A549 (cell line): ENCODE data around the gene ABHD5. TPM values are rescaled to one million over a fixed set of nuclear protein-coding genes. Genes with fewer than 3 reads are reported as not detected.

Source experiments
- ATAC-seq, 2 experiments: fragments of 200-7000 bp in 1 of 2; fragments of >200 bp in 1 of 2; cut with Nextera tagmentation in 1 of 2; cut with Tn5 transposase in 1 of 2; 3 replicates each; pipeline versions ENCODE4 v1.8.0 to v1.9.1; 2018 to 2020; ENCODE audit warnings: mild to moderate bottlenecking in 1 of 2, moderate library complexity in 1 of 2
- CTCF ChIA-PET: fragments of 300-600 bp; sonication (Branson Sonifier 250); formaldehyde crosslinking; extraction: SDS; loops from one replicate; lab custom pipeline; 2021; ENCODE audit warnings: antibody characterized with exemption, inconsistent platforms; lab: Yijun Ruan, JAX
- POLR2A ChIA-PET: fragments of 350-600 bp; formaldehyde crosslinking; extraction: SDS; loops from one replicate; lab custom pipeline; 2021; ENCODE audit warnings: antibody characterized with exemption, inconsistent platforms; lab: Yijun Ruan, JAX
- DNase-seq, 2 experiments: peaks; one replicate each; pipeline versions ENCODE4 v3.0.0 to v3.0.0-alpha.2; 2011 to 2016; ENCODE audit warnings: low read depth in 1 of 2, low spot score in 1 of 2
- FAIRE-seq: peaks from 2 replicates; lab custom pipeline; 2011; peaks lifted over from hg19 to GRCh38; lab: Jason Lieb, UNC
- H3K27ac ChIP-seq, 2 experiments: fragments of >200 bp; sonication (Bioruptor Twin); formaldehyde crosslinking; 3 replicates each; pipeline ENCODE4 v1.5.1; 2016 to 2017
- H3K4me1 ChIP-seq: fragments of >200 bp; sonication (Bioruptor Twin); formaldehyde crosslinking; 3 replicates; pipeline ENCODE4 v1.6.1; 2016
- H3K4me2 ChIP-seq: fragments of >200 bp; sonication (Bioruptor Twin); formaldehyde crosslinking; 3 replicates; pipeline ENCODE4 v1.6.1; 2016
- H3K4me3 ChIP-seq: fragments of >200 bp; sonication (Bioruptor Twin); formaldehyde crosslinking; 3 replicates; pipeline ENCODE4 v1.5.1; 2016
- H3K9me3 ChIP-seq: fragments of >200 bp; sonication (Bioruptor Twin); formaldehyde crosslinking; 3 replicates; pipeline ENCODE4 v1.6.1; 2016
- CEBPB ChIP-seq, 2 experiments: fragments of >200 bp in 1 of 2; sonication (Bioruptor Twin) in 1 of 2; formaldehyde crosslinking in 1 of 2; IDR thresholded peaks; 2 replicates each; pipeline ENCODE4 v1.6.1; 2012 to 2016
- EHF ChIP-seq: fragments of 250-450 bp; sonication (Bioruptor Pico); IDR thresholded peaks from 2 replicates; pipeline ENCODE4 v1.5.0; 2020; ENCODE audit warnings: mild to moderate bottlenecking
- EHMT2 ChIP-seq: fragments of 200-600 bp; sonication (generic); IDR thresholded peaks from 2 replicates; pipeline ENCODE4 v1.6.1; 2016; ENCODE audit warnings: antibody characterized with exemption, low read depth, mild to moderate bottlenecking, moderate library complexity
- EP300 ChIP-seq, 2 experiments: fragments of >200 bp; sonication (Bioruptor Twin); formaldehyde crosslinking; IDR thresholded peaks; 2 replicates in 1 of 2; 3 replicates in 1 of 2; pipeline ENCODE4 v1.6.1; 2016 to 2017
- HDAC2 ChIP-seq: fragments of 200-600 bp; sonication (generic); IDR thresholded peaks from 2 replicates; pipeline ENCODE4 v1.6.1; 2016
- HOXA7 ChIP-seq: fragments of 250-450 bp; sonication (Bioruptor Pico); IDR thresholded peaks from 2 replicates; pipeline ENCODE4 v1.5.0; 2020; ENCODE audit warnings: mild to moderate bottlenecking, moderate library complexity
- HOXB5 ChIP-seq: fragments of 250-450 bp; sonication (Bioruptor Pico); IDR thresholded peaks from 2 replicates; pipeline ENCODE4 v1.5.0; 2020; ENCODE audit warnings: mild to moderate bottlenecking, moderate library complexity
- JUN ChIP-seq, 2 experiments: fragments of >200 bp; sonication (Bioruptor Twin); formaldehyde crosslinking; IDR thresholded peaks; 2 replicates in 1 of 2; 3 replicates in 1 of 2; pipeline ENCODE4 v1.6.1; 2016 to 2017
- KDM1A ChIP-seq: fragments of 200-600 bp; sonication (generic); IDR thresholded peaks from 2 replicates; pipeline ENCODE4 v1.6.1; 2016; ENCODE audit warnings: low read depth, mild to moderate bottlenecking
- KDM5A ChIP-seq: fragments of 200-600 bp; sonication (generic); IDR thresholded peaks from 2 replicates; pipeline ENCODE4 v1.6.1; 2016; ENCODE audit warnings: antibody characterized with exemption, mild to moderate bottlenecking
- MAZ ChIP-seq: fragments of 150-350 bp; IDR thresholded peaks from 2 replicates; pipeline ENCODE4 v1.6.1; 2014; ENCODE audit warnings: antibody characterized with exemption, low read depth, low read length, borderline replicate concordance
- NPAS2 ChIP-seq: fragments of 250-450 bp; sonication (Bioruptor Pico); IDR thresholded peaks from 2 replicates; pipeline ENCODE4 v1.8.0; 2022; ENCODE audit warnings: mild to moderate bottlenecking, moderate library complexity, borderline replicate concordance
- NR3C1 ChIP-seq: fragments of >200 bp; sonication (Bioruptor Twin); formaldehyde crosslinking; IDR thresholded peaks from 3 replicates; pipeline ENCODE4 v1.6.1; 2017
- RCOR1 ChIP-seq: fragments of 150-350 bp; IDR thresholded peaks from 2 replicates; pipeline ENCODE4 v1.6.1; 2014; ENCODE audit warnings: antibody characterized with exemption, low read length, low read depth
- TFCP2L1 ChIP-seq: fragments of 250-450 bp; sonication (Bioruptor Pico); IDR thresholded peaks from 2 replicates; pipeline ENCODE4 v1.5.0; 2021; ENCODE audit warnings: mild to moderate bottlenecking
- TP53 ChIP-seq: fragments of 250-450 bp; sonication (Bioruptor Pico); IDR thresholded peaks from 2 replicates; pipeline ENCODE4 v1.5.0; 2021; ENCODE audit warnings: mild to moderate bottlenecking, moderate library complexity
- ZNF302 ChIP-seq: fragments of 250-450 bp; sonication (Bioruptor Pico); IDR thresholded peaks from 2 replicates; pipeline ENCODE4 v1.9.0; 2021; ENCODE audit warnings: inconsistent platforms, mild to moderate bottlenecking, moderate library complexity
- ZSCAN20 ChIP-seq: fragments of 250-450 bp; sonication (Bioruptor Pico); IDR thresholded peaks from 2 replicates; pipeline ENCODE4 v1.8.0; 2022; ENCODE audit warnings: mild to moderate bottlenecking, moderate library complexity
- WGBS: methylation state at CpG from one replicate; pipeline ENCODE4 v1.1.6; 2017; ENCODE audit errors: missing lambda C conversion rate; 5-methylcytosine and 5-hydroxymethylcytosine counted together
- polyA plus RNA-seq, 4 experiments: library from polyadenylated mRNA; depleted of rRNA in 3 of 4; stranded (reverse); fragments of >200 nt; fragmentation: RNase III in 1 of 4; extraction: RNeasy Plus Mini Kit Qiagen cat#74134 plus additional on column Dnase treatment in 1 of 4; gene quantifications; 2 replicates in 3 of 4; 3 replicates in 1 of 4; pipeline ENCODE4 v1.2.3, GENCODE V29; 2011 to 2017
- TF ChIP-seq, protein P1 (sequence below): fragments of 250-450 bp; sonication (Bioruptor Pico); IDR thresholded peaks from 2 replicates; pipeline ENCODE4 v1.5.0; 2021; ENCODE audit warnings: mild to moderate bottlenecking, moderate library complexity, borderline replicate concordance
- TF ChIP-seq, protein P2 (sequence below): IDR thresholded peaks from 2 replicates; pipeline ENCODE4 v1.6.1; 2012
- TF ChIP-seq, protein P3 (sequence below): fragments of 450-650 bp; IDR thresholded peaks from 2 replicates; pipeline ENCODE4 v1.6.1; 2014; ENCODE audit warnings: antibody characterized with exemption
- TF ChIP-seq, protein P4 (sequence below): fragments of 150-350 bp; IDR thresholded peaks from 2 replicates; pipeline ENCODE4 v1.6.1; 2014; ENCODE audit warnings: low read depth, mild to moderate bottlenecking, low read length
- TF ChIP-seq, protein P5 (sequence below): fragments of >200 bp; sonication (Bioruptor Twin); formaldehyde crosslinking; IDR thresholded peaks from 3 replicates; pipeline ENCODE4 v1.6.1; 2016

The ABHD5 gene
- polyA plus RNA-seq, 2 of the 4 experiments (the other 2 are of a cell fraction) = 16.6 to 17.8 TPM

DNA sequence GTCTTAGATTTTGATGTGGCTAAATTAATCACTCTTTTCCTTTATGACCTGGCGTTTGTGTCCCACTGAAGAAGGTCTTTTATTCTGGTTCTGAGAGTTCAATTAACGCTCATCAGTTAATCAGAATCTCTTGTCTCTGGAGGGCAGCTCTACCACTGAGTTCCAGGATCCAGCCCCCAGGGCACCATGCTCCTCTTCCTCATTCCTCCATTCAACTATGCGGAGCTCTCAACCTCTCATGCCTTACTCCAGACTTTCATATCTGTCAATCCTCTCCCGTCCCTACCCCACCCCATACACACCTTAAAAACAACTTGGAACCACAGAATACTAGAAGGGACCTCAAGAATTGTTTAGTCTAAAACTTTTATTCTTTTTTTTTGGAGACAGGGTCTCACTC is 4.8 kb upstream of the ABHD5 start:
- no peak overlapping the region for H3K4me3 ChIP-seq
- CTCF ChIA-PET = interaction anchor here (0.6 kb wide), 1 partner anchor 187 kb away, joined by 4 read pairs; no protein-coding TSS in a partner anchor
- no peak for ATAC-seq
- WGBS = 61% methylated on average over 4 of the region's 4 CpGs
- DNase-seq = no peak
- no peak for TF ChIP-seq TP53 (CRISPR knock-in tag)
- TF ChIP-seq HOXB5 (CRISPR knock-in tag) = no peak
- TF ChIP-seq, all 56 proteins: peak for 0
- Histone ChIP-seq H3K27ac (no peak overlapping the region), H3K4me2 (no peak overlapping the region), H3K4me1 (no peaks in the 10 kb centered on the region), H3K9me3 (no peaks in the 10 kb centered on the region)
- no peak for FAIRE-seq
- POLR2A ChIA-PET = no interaction called here

DNA sequence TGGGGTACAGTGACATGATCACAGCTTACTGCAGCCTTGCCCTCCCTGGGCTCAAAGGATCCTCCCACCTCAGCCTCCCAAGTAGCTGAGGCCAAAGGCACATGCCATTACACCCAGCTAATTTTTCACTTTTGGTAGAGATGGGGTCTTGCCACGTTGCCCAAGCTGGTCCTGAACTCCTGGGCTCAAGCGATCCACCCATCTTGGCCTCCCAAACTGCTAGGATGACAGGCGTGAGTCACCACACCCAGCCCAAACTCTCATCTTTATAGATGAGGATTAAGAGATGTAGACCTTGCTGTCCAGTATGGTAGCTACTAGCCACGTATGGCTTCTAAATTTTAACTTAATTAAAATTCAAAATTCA is 4.4 kb upstream of the ABHD5 start:
- no peaks in the 10 kb centered on the region for H3K9me3 ChIP-seq
- no peak for FAIRE-seq
- no peaks in the 10 kb centered on the region for H3K4me1 ChIP-seq
- ChIA-PET POLR2A (no interaction called here), CTCF (no interaction called here)
- 65% methylated on average over 4 of the region's 4 CpGs for WGBS
- TF ChIP-seq MAZ (no peak), KDM1A (no peak), HOXA7 (CRISPR knock-in tag) (no peak), NPAS2 (CRISPR knock-in tag) (no peak), ZSCAN20 (CRISPR knock-in tag) (no peak), HDAC2 (no peak), NR3C1 (no peak), CEBPB (IDR thresholded peaks at IDR 0.05) (no peak)
- TF ChIP-seq, protein P1, sequence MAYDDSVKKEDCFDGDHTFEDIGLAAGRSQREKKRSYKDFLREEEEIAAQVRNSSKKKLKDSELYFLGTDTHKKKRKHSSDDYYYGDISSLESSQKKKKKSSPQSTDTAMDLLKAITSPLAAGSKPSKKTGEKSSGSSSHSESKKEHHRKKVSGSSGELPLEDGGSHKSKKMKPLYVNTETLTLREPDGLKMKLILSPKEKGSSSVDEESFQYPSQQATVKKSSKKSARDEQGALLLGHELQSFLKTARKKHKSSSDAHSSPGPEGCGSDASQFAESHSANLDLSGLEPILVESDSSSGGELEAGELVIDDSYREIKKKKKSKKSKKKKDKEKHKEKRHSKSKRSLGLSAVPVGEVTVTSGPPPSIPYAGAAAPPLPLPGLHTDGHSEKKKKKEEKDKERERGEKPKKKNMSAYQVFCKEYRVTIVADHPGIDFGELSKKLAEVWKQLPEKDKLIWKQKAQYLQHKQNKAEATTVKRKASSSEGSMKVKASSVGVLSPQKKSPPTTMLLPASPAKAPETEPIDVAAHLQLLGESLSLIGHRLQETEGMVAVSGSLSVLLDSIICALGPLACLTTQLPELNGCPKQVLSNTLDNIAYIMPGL (CRISPR knock-in tag) = no peak
- TF ChIP-seq, protein P2, sequence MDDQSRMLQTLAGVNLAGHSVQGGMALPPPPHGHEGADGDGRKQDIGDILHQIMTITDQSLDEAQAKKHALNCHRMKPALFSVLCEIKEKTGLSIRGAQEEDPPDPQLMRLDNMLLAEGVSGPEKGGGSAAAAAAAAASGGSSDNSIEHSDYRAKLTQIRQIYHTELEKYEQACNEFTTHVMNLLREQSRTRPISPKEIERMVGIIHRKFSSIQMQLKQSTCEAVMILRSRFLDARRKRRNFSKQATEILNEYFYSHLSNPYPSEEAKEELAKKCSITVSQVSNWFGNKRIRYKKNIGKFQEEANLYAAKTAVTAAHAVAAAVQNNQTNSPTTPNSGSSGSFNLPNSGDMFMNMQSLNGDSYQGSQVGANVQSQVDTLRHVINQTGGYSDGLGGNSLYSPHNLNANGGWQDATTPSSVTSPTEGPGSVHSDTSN = no peak
- no peak overlapping the region for H3K27ac ChIP-seq
- H3K4me2 ChIP-seq = no peak overlapping the region
- ATAC-seq = no peak
- DNase-seq = no peak
- H3K4me3 ChIP-seq = no peak overlapping the region

DNA sequence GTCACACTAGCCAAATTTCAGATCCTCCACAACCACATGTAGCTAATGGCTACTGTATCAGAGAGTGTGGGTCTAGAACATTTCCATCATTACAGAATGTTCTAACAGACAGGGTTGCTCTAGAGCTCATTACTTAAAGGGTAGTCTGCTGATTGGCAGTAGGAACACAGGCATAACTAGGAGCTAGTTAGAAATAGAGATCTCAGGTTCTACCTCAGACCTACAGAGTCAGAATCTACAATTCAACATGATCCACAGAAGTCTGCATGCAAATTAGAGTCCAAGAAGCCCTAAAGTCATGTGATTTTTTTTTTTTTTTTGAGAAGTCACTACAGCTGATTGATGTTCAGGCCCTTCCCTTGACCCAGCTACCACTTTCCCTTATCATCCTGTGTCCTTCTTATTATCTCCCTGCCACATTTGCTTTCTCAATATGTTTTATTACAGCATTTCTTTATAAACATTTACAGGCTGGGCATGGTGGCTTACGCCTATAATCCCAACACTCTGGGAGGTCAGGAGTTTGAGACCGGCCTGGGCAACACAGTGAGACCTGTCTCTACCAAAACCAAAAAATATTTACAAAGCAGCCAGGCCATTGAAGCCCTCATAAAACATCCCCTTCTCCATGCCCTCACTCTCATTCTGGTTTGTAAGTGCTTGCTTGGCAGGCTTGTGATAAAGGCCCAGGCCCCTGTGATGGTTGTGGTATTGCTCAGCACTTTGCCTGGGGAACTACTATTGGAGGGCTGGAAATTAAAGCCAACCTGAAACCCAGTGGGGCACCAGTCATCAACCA is 3.8 kb upstream of the ABHD5 start:
- 100% methylated on average over 2 of the region's 2 CpGs for WGBS
- CTCF ChIA-PET = no interaction called here
- Histone ChIP-seq H3K4me1 (peaks cover 3% of the 10 kb centered on the region; the same call in 1 of the 3 replicates), H3K4me2 (no peak overlapping the region), H3K27ac (no peak overlapping the region), H3K4me3 (no peak overlapping the region), H3K9me3 (no peaks in the 10 kb centered on the region)
- POLR2A ChIA-PET = no interaction called here
- DNase-seq (no peak), ATAC-seq (no peak), FAIRE-seq (no peak)
- TF ChIP-seq EP300 (IDR thresholded peaks at IDR 0.05) = no peak
- TF ChIP-seq EHF (CRISPR knock-in tag) = no peak
- no peak for TF ChIP-seq KDM5A
- no peak for TF ChIP-seq TFCP2L1

DNA sequence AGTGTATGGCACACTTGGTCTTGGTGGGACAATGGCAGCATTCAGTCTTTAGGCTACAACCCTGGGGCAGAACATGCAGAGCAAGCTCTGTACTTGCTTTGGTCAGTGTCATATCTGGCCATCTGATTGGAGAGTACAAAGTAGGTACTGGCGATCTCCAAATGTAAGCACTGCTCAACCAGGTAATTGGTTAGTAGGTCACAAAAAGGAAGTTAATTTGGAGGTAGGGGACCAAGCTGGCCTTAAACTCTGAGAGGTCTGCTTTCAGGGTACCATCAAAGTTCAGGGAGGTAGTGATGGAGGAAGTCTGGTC is 3.3 kb upstream of the ABHD5 start:
- ATAC-seq = no peak
- Histone ChIP-seq H3K9me3 (no peaks in the 10 kb centered on the region), H3K4me1 (peaks cover 8% of the 10 kb centered on the region; the same call in 2 of the 3 replicates), H3K4me2 (no peak overlapping the region), H3K4me3 (no peak overlapping the region), H3K27ac (no peak overlapping the region)
- ChIA-PET POLR2A (no interaction called here), CTCF (no interaction called here)
- no peak for DNase-seq
- no peak for FAIRE-seq
- 78% methylated on average over 1 of the region's 1 CpG for WGBS
- TF ChIP-seq, protein P3, sequence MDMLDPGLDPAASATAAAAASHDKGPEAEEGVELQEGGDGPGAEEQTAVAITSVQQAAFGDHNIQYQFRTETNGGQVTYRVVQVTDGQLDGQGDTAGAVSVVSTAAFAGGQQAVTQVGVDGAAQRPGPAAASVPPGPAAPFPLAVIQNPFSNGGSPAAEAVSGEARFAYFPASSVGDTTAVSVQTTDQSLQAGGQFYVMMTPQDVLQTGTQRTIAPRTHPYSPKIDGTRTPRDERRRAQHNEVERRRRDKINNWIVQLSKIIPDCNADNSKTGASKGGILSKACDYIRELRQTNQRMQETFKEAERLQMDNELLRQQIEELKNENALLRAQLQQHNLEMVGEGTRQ = no peak
- no peak for TF ChIP-seq EHF (CRISPR knock-in tag)
- no peak for TF ChIP-seq ZNF302 (CRISPR knock-in tag)
- TF ChIP-seq, protein P2 = no peak
- TF ChIP-seq, protein P4, sequence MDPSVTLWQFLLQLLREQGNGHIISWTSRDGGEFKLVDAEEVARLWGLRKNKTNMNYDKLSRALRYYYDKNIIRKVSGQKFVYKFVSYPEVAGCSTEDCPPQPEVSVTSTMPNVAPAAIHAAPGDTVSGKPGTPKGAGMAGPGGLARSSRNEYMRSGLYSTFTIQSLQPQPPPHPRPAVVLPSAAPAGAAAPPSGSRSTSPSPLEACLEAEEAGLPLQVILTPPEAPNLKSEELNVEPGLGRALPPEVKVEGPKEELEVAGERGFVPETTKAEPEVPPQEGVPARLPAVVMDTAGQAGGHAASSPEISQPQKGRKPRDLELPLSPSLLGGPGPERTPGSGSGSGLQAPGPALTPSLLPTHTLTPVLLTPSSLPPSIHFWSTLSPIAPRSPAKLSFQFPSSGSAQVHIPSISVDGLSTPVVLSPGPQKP = no peak
- no peak for TF ChIP-seq RCOR1
- TF ChIP-seq, protein P5, sequence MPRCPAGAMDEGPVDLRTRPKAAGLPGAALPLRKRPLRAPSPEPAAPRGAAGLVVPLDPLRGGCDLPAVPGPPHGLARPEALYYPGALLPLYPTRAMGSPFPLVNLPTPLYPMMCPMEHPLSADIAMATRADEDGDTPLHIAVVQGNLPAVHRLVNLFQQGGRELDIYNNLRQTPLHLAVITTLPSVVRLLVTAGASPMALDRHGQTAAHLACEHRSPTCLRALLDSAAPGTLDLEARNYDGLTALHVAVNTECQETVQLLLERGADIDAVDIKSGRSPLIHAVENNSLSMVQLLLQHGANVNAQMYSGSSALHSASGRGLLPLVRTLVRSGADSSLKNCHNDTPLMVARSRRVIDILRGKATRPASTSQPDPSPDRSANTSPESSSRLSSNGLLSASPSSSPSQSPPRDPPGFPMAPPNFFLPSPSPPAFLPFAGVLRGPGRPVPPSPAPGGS = no peak
- TF ChIP-seq TP53 (CRISPR knock-in tag) = no peak
- TF ChIP-seq JUN (IDR thresholded peaks at IDR 0.05) = no peak
- no peak for TF ChIP-seq MAZ
- TF ChIP-seq KDM1A = no peak
- no peak for TF ChIP-seq EHMT2
- no peak for TF ChIP-seq HOXB5 (CRISPR knock-in tag)
- TF ChIP-seq CEBPB (IDR thresholded peaks at IDR 0.05) = no peak
